Measurements from ENCODE around the gene LLGL1.

LLGL1 gene

DNA sequence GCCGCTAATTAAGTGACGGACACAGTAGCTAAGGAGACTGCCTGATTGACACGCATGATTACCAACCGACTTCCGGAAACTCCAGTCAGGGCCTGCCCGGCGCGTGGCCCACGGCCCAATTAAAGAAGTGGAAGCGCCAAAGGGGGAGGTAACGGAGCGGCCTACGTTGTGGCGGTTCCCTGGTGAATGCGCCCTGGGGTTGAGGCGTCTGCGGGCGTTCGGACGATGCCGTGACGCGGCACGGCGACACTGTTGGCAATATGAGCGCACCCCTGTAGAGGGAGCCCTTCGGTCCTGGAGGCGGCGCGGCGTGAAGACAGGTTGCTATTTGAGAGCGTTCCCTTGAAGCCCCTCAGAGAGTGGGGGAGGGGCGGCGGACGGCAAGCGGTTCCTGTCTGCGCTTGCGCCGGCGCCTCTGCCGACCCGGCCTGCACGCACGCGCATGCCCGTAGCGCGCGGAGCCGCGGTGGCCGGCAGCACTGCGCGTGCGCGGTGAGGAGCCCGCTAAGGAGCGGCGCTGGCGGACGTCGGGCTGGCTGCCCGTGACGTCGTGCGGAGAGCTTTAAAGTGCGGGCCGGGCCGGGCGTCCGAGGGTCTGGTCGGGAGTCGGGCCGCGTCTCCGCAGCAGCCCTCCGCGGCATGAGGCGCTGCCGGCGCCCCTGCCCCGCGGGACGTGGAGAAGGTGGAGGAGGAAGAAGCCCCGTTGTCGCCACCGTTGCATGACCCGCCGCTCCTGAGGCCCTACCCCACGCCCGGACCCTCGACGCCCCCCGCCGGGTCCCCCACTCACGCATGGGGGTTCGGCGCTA lies 41.9 kb upstream of the LLGL1 start, which contains the start of gene ALKBH5:
Gene ALKBH5 (plus strand): TSS at position 495 of the 809 bp plus-strand sequence. CDS start 416 bp downstream, outside the sequence.
- Histone ChIP-seq H3K4me2 (ENCODE audit: low read length) (peak within 1 kb of the TSS; percentile 90), H3K4me3 (ENCODE audit: low read depth, low read length, poor library complexity, severe bottlenecking) (peak within 1 kb of the TSS; percentile 69), H3K27ac (ENCODE audit: low read depth, low read length, poor library complexity, severe bottlenecking) (peak within 1 kb of the TSS; percentile 90), H3K79me2 (ENCODE audit: insufficient read depth, low read length) (peaks cover 40% of the 10 kb centered on the region), H2AFZ (ENCODE audit: low read length) (0 out of 2 replicates have a peak within 1 kb of the TSS, but pooled peaks have one; percentile 16), H3K9me3 (ENCODE audit: low read length) (no peaks in the 10 kb centered on the region), H3K36me3 (ENCODE audit: insufficient read depth, low read length) (peaks cover 27% of the 10 kb centered on the region; the same call in 1 of the 2 replicates), H3K9ac (ENCODE audit: low read length) (peak within 1 kb of the TSS; percentile 86), H3K4me1 (ENCODE audit: insufficient read depth, low read length, severe bottlenecking) (peaks cover 48% of the 10 kb centered on the region), H4K20me1 (ENCODE audit: insufficient read depth, low read length) (no peaks in the 10 kb centered on the region), H3F3A (ENCODE audit: insufficient read depth, low read length) (no peaks in the 10 kb centered on the region), H3K9me2 (ENCODE audit: low read depth, low read length) (no peaks in the 10 kb centered on the region), H3K27me3 (ENCODE audit: insufficient read depth, low read length) (no peaks in the 10 kb centered on the region)
- no peak for TF ChIP-seq EZH2 (IDR thresholded peaks at IDR 0.05; ENCODE audit: borderline replicate concordance, low read length)
- TF ChIP-seq, protein P1, sequence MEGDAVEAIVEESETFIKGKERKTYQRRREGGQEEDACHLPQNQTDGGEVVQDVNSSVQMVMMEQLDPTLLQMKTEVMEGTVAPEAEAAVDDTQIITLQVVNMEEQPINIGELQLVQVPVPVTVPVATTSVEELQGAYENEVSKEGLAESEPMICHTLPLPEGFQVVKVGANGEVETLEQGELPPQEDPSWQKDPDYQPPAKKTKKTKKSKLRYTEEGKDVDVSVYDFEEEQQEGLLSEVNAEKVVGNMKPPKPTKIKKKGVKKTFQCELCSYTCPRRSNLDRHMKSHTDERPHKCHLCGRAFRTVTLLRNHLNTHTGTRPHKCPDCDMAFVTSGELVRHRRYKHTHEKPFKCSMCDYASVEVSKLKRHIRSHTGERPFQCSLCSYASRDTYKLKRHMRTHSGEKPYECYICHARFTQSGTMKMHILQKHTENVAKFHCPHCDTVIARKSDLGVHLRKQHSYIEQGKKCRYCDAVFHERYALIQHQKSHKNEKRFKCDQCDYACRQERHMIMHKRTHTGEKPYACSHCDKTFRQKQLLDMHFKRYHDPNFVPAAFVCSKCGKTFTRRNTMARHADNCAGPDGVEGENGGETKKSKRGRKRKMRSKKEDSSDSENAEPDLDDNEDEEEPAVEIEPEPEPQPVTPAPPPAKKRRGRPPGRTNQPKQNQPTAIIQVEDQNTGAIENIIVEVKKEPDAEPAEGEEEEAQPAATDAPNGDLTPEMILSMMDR (IDR thresholded peaks at IDR 0.05; ENCODE audit: low read length) = peak; percentile 30; the same call in 1 of the 2 replicates

- Histone ChIP-seq H3K36me3 (ENCODE audit: insufficient read depth, low read length) (peaks cover 30% of the 10 kb centered on the region; the same call in 1 of the 2 replicates), H3K9me2 (ENCODE audit: low read depth, low read length) (no peaks in the 10 kb centered on the region), H3K27me3 (ENCODE audit: insufficient read depth, low read length) (no peaks in the 10 kb centered on the region), H3K79me2 (ENCODE audit: insufficient read depth, low read length) (peaks cover 43% of the 10 kb centered on the region), H3F3A (ENCODE audit: insufficient read depth, low read length) (no peaks in the 10 kb centered on the region), H4K20me1 (ENCODE audit: insufficient read depth, low read length) (no peaks in the 10 kb centered on the region), H3K9me3 (ENCODE audit: low read length) (no peaks in the 10 kb centered on the region), H3K4me3 (ENCODE audit: low read depth, low read length, poor library complexity, severe bottlenecking) (peak overlapping the region; percentile 69), H3K4me1 (ENCODE audit: insufficient read depth, low read length, severe bottlenecking) (peaks cover 48% of the 10 kb centered on the region), H3K27ac (ENCODE audit: low read depth, low read length, poor library complexity, severe bottlenecking) (peak overlapping the region; percentile 90), H2AFZ (ENCODE audit: low read length) (no peak overlapping the region), H3K4me2 (ENCODE audit: low read length) (peak overlapping the region; percentile 90), H3K9ac (ENCODE audit: low read length) (peak overlapping the region; percentile 86)
- TF ChIP-seq, protein P1 (IDR thresholded peaks at IDR 0.05; ENCODE audit: low read length) = no peak
- TF ChIP-seq EZH2 (IDR thresholded peaks at IDR 0.05; ENCODE audit: borderline replicate concordance, low read length) = no peak
These were observed 41.0 kb upstream of the LLGL1 start for GRCh38 chr17:18184143-18185031.

DNA sequence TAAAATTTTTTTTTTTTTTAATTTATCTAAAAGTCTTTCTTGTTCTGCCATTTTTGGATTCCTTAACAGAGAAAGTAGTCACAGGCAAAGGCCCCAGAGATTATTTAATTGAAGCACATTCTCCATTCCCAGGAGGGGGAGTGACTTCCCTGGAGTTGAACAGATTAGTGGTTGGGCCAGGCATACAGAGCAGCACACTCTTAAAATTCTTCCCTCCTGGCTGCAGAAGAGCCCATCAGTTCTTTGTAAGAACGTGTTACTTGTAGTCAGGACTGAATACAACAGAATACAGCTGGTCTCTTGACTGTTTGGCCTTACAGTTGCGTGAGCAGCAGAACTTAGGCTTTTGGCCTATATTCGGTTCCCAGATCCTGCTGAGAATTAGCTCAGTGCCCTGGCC lies 40.0 kb upstream of the LLGL1 start:
- H2AFZ ChIP-seq (ENCODE audit: low read length) = no peak overlapping the region
- H3K36me3 ChIP-seq (ENCODE audit: insufficient read depth, low read length) = peaks cover 37% of the 10 kb centered on the region; the same call in 1 of the 2 replicates
- no peaks in the 10 kb centered on the region for H3K9me2 ChIP-seq (ENCODE audit: low read depth, low read length)
- H3K79me2 ChIP-seq (ENCODE audit: insufficient read depth, low read length) = peaks cover 50% of the 10 kb centered on the region
- no peaks in the 10 kb centered on the region for H3K27me3 ChIP-seq (ENCODE audit: insufficient read depth, low read length)
- H3K9ac ChIP-seq (ENCODE audit: low read length) = peak overlapping the region; percentile 86
- H4K20me1 ChIP-seq (ENCODE audit: insufficient read depth, low read length) = no peaks in the 10 kb centered on the region
- no peaks in the 10 kb centered on the region for H3F3A ChIP-seq (ENCODE audit: insufficient read depth, low read length)
- H3K9me3 ChIP-seq (ENCODE audit: low read length) = no peaks in the 10 kb centered on the region
- TF ChIP-seq, protein P1 (IDR thresholded peaks at IDR 0.05; ENCODE audit: low read length) = no peak
- H3K4me3 ChIP-seq (ENCODE audit: low read depth, low read length, poor library complexity, severe bottlenecking) = peak overlapping the region; percentile 69
- no peak overlapping the region for H3K27ac ChIP-seq (ENCODE audit: low read depth, low read length, poor library complexity, severe bottlenecking)
- peaks cover 48% of the 10 kb centered on the region for H3K4me1 ChIP-seq (ENCODE audit: insufficient read depth, low read length, severe bottlenecking)
- H3K4me2 ChIP-seq (ENCODE audit: low read length) = peak overlapping the region; percentile 90
